ENCODE data around the gene PCSK4. TPM values are rescaled to one million over a fixed set of nuclear protein-coding genes. Genes with fewer than 3 reads are reported as not detected.

The PCSK4 gene
- total RNA-seq, 6 donors from 2014 or later = 2.7 to 47.1 (median 6.8) TPM

- no peak for TF ChIP-seq EP300 (IDR thresholded peaks at IDR 0.05)
- TF ChIP-seq POLR2AphosphoS5 (IDR thresholded peaks at IDR 0.05) = no peak
- no peak for TF ChIP-seq CTCF (IDR thresholded peaks at IDR 0.05)
- TF ChIP-seq POLR2A (IDR thresholded peaks at IDR 0.05) = no peak
- peak in 1 of 2 donors; percentile 53 for ATAC-seq (ENCODE audit: low FRiP score in 2 of 2)
- peak; percentile 34 to 83 for DNase-seq
- H3K4me1 ChIP-seq = peaks cover 6 to 18% (median 8%) of the 10 kb centered on the region in 4 donors
- no peaks in the 10 kb centered on the region for H3K9me3 ChIP-seq
- no peaks in the 10 kb centered on the region for H3K36me3 ChIP-seq
- WGBS, 2 donors = 70 to 72% methylated on average over 39 to 40 of the region's 40 CpGs
- H3K27ac ChIP-seq = no peak overlapping the region
- peaks cover 0 to 3% (median 0%) of the 10 kb centered on the region in 4 donors for H3K27me3 ChIP-seq
- no peak overlapping the region for H3K4me3 ChIP-seq
These were observed 5.9 kb upstream of the PCSK4 start for GRCh38 chr19:1495799-1496713.

GRCh38 chr19:1495051-1495798, 5.1 kb upstream of the PCSK4 start:
- 81 to 84% methylated on average over 8 to 37 of the region's 37 CpGs for WGBS, 2 donors
- peaks cover 0 to 3% (median 0%) of the 10 kb centered on the region in 4 donors for H3K27me3 ChIP-seq

GRCh38 chr19:1494115-1494815, 4.1 kb upstream of the PCSK4 start:
- Histone ChIP-seq H3K4me1 (peaks cover 14 to 29% (median 19%) of the 10 kb centered on the region in 4 donors), H3K27me3 (peaks cover 0 to 3% (median 0%) of the 10 kb centered on the region in 4 donors), H3K9me3 (no peaks in the 10 kb centered on the region), H3K27ac (no peak overlapping the region), H3K36me3 (no peaks in the 10 kb centered on the region), H3K4me3 (no peak overlapping the region)
- TF ChIP-seq EP300 (IDR thresholded peaks at IDR 0.05) (no peak), POLR2A (IDR thresholded peaks at IDR 0.05) (no peak), CTCF (IDR thresholded peaks at IDR 0.05) (no peak), POLR2AphosphoS5 (IDR thresholded peaks at IDR 0.05) (no peak)
- peak in 1 of 2 donors; percentile 33 for DNase-seq
- WGBS, 2 donors = 65 to 70% methylated on average over 9 to 15 of the region's 15 CpGs
- ATAC-seq (ENCODE audit: low FRiP score in 2 of 2) = no peak

More at GRCh38 chr19:1495051-1495798, 5.1 kb upstream of the PCSK4 start:
- Histone ChIP-seq H3K9me3 (no peaks in the 10 kb centered on the region), H3K36me3 (no peaks in the 10 kb centered on the region), H3K27ac (no peak overlapping the region), H3K4me1 (peaks cover 6 to 20% (median 10%) of the 10 kb centered on the region in 4 donors), H3K4me3 (no peak overlapping the region)
- DNase-seq (peak in 1 of 2 donors; percentile 69), ATAC-seq (ENCODE audit: low FRiP score in 2 of 2) (no peak)
- TF ChIP-seq EP300 (IDR thresholded peaks at IDR 0.05) (no peak), POLR2AphosphoS5 (IDR thresholded peaks at IDR 0.05) (no peak), CTCF (IDR thresholded peaks at IDR 0.05) (no peak), POLR2A (IDR thresholded peaks at IDR 0.05) (no peak)

GRCh38 chr19:1492474-1493006, 2.4 kb upstream of the PCSK4 start:
- no peaks in the 10 kb centered on the region for H3K9me3 ChIP-seq
- ATAC-seq (ENCODE audit: low FRiP score in 2 of 2) (no peak), DNase-seq (peak in 1 of 2 donors; percentile 61)
- no peaks in the 10 kb centered on the region for H3K36me3 ChIP-seq
- no peak overlapping the region for H3K27ac ChIP-seq
- peaks cover 0 to 3% (median 0%) of the 10 kb centered on the region in 4 donors for H3K27me3 ChIP-seq
- peaks cover 14 to 30% (median 19%) of the 10 kb centered on the region in 4 donors for H3K4me1 ChIP-seq
- WGBS, 2 donors = 77 to 84% methylated on average over 7 of the region's 10 CpGs
- TF ChIP-seq EP300 (IDR thresholded peaks at IDR 0.05) (no peak), POLR2AphosphoS5 (IDR thresholded peaks at IDR 0.05) (no peak), POLR2A (IDR thresholded peaks at IDR 0.05) (no peak), CTCF (IDR thresholded peaks at IDR 0.05) (no peak)
- H3K4me3 ChIP-seq = no peak overlapping the region

All from upper lobe of left lung (tissue), 6 donors.